IgD-negative memory B cell (primary cell): ENCODE measurements around the gene GNAI3. TPM values are rescaled to one million over a fixed set of nuclear protein-coding genes. Genes with fewer than 3 reads are reported as not detected.

Source experiments
- H3K27ac Mint-ChIP-seq, 3 donors: one replicate each; pipeline ENCODE4 v1.8.0; 2020 to 2022; ENCODE audit warnings: mild to moderate bottlenecking in 3 of 3, mixed read lengths in 3 of 3, moderate library complexity in 1 of 3
- H3K27me3 Mint-ChIP-seq: one replicate; pipeline ENCODE4 v1.8.0; 2021; ENCODE audit warnings: mixed read lengths
- H3K36me3 Mint-ChIP-seq: one replicate; pipeline ENCODE4 v1.8.0; 2020; ENCODE audit warnings: mild to moderate bottlenecking, mixed read lengths
- H3K4me1 Mint-ChIP-seq, 3 donors: one replicate each; pipeline ENCODE4 v1.8.0; 2020 to 2022; ENCODE audit warnings: mixed read lengths in 3 of 3, mild to moderate bottlenecking in 1 of 3
- H3K4me3 Mint-ChIP-seq, 4 donors: one replicate each; pipeline ENCODE4 v1.8.0; 2020 to 2022; ENCODE audit warnings: mild to moderate bottlenecking in 4 of 4, mixed read lengths in 4 of 4, moderate library complexity in 3 of 4
- H3K9me3 Mint-ChIP-seq, 3 donors: one replicate each; pipeline ENCODE4 v1.8.0; 2020 to 2021; ENCODE audit warnings: mixed read lengths in 3 of 3, mild to moderate bottlenecking in 1 of 3
- polyA plus RNA-seq: library from polyadenylated mRNA; unstranded; fragments of 300-500 nt; fragmentation: Illumina TruSeq; gene quantifications from one replicate; pipeline ENCODE4 v1.2.3, GENCODE V29; 2021

GNAI3 gene
- polyA plus RNA-seq, 1 donor from 2014 or later: 8.1 TPM

GRCh38 chr1:109616391-109616790 is 68.0 kb downstream of the GNAI3 start:
- H3K4me3 Mint-ChIP-seq: peak overlapping the region in 1 of 4 donors; percentile 37
- peak overlapping the region; percentile 18 to 86 (median 69) for H3K27ac Mint-ChIP-seq
- peaks cover 2% of the 10 kb centered on the region for H3K36me3 Mint-ChIP-seq
- no peaks in the 10 kb centered on the region for H3K27me3 Mint-ChIP-seq
- H3K9me3 Mint-ChIP-seq: no peaks in the 10 kb centered on the region
- peaks cover 15 to 32% (median 20%) of the 10 kb centered on the region in 3 donors for H3K4me1 Mint-ChIP-seq

DNA sequence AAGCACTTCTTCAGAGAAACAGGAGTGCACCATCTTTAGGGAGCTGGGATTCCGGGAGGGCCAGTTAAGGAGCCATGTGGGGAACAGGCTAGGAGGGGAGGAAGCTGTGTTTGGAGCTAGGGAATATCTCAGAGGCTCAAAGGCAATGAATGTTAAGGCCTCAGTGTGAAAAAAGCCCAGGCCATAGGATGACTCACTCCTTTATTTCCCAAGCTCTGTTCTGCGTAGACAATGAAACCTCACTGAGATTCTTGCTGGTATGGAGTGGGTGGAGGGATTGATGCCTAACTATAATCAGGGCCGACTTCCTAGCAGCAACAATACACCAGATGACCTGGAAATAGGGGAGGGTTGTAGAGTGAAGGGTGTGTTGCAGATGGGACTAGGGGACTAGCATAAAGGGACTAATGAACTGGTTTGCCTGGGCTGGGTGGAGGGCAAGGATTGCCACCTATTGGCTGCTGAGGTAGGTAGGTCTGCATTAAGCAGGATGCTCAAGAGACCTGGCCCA is 68.9 kb downstream of the GNAI3 start:
- no peaks in the 10 kb centered on the region for H3K27me3 Mint-ChIP-seq
- H3K4me1 Mint-ChIP-seq: peaks cover 25 to 32% (median 27%) of the 10 kb centered on the region in 3 donors

DNA sequence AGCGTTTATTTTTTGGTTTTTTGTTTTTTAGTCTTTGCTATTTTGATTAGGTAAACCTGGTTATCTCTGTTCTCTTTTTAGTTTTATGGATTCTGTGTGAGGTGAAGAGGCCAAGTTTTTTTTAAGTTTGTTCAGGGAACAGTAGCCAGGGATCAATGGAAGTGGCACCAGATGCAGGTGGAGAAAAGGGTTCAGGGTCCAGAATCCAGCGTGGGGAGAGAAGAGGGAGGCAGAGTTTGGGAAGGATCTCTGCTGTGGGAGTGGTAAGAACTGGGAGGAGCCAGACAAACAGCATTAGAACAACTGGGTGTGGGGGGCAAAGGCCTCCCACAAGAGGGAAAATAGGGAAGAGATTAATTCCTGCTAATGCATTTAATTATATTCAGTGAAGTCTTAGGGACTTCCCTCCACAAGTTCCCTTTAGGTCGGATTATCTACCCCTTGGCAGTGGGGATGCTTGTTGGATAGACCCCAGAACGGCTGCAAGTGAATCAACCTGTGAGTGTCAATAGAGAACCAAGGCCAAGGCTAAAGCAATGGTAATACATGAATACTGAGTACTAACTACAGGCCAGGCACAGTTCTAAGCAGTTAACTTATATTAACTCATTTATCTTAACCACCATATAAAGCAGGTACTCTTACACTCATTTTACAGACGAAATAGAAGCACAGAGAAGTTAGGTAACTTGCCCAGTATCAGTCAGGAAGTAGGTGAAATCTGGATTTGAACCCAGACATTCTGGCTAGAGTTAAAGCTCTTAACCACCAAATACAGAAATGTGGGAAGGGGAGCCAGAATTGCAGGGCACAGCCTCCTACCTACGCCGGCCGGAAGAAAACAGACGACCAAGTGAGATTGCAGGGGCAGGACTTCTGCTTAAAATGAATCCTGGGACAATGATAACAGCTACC is 70.5 kb downstream of the GNAI3 start:
- Mint-ChIP-seq H3K4me3 (peak overlapping the region; percentile 91 to 99 (median 96)), H3K4me1 (peaks cover 37 to 47% (median 40%) of the 10 kb centered on the region in 3 donors), H3K36me3 (no peaks in the 10 kb centered on the region), H3K9me3 (no peaks in the 10 kb centered on the region), H3K27ac (peak overlapping the region; percentile 89 to 94 (median 93)), H3K27me3 (no peaks in the 10 kb centered on the region)

More for the DNA sequence above, 68.9 kb downstream of the GNAI3 start:
- H3K9me3 Mint-ChIP-seq: no peaks in the 10 kb centered on the region
- H3K27ac Mint-ChIP-seq: peak overlapping the region in 2 of 3 donors; percentile 63 to 69
- peak overlapping the region in 1 of 4 donors; percentile 37 for H3K4me3 Mint-ChIP-seq
- H3K36me3 Mint-ChIP-seq: no peaks in the 10 kb centered on the region

DNA sequence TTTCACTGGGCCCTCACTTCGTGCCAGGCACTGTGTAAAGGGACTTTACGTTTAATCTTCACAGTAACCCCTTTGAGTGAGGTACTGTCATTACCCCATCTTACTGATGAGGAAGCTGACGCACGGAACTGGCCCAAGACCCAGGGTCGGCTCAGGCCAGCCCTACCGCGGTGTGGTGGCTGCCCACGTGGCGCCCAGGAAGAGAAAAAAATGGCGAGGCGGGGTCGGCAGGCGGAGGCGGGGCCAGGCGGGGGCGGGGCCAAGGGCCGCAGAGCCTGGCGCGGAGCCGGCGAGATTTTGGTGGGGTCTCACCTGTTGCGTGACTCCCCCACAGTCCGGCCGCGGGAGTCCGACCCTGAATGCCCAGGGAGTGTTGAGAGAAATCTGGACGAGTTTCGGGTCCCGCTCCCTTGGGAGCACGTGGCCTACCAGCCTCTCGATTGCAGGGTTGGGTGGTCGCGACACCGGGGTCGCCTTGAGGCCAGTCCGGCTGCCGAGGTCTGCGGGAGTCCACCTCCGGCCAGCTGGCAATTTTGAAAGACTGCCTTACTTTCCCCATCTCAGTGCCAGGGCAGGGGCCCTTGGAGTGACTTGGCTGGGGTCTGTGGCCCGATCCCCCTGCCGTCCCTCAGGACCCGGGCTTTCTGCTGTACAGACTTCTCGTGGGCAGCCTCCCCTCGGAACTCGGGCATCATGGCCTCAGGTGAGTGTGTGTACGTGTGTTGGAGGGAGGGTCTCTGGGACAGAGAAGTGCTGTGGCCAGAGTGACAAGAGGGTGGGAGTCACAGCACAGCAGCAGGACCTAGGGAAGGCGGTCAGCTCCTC is 71.4 kb downstream of the GNAI3 start, which contains the start of the genes AMPD2 and GNAT2:
TSS of gene AMPD2 (plus strand) at position 262 of the 825 bp plus-strand sequence. CDS start 1,339 bp downstream, outside the sequence.
TSS of gene GNAT2 (minus strand) at position 41 of the 825 bp plus-strand sequence. CDS start 6,746 bp downstream, outside the sequence.
- H3K27ac Mint-ChIP-seq: peak within 1 kb of the TSS; percentile 89 to 94 (median 93)
- no peaks in the 10 kb centered on the region for H3K27me3 Mint-ChIP-seq
- no peaks in the 10 kb centered on the region for H3K36me3 Mint-ChIP-seq
- peak within 1 kb of the TSS; percentile 91 to 99 (median 96) for H3K4me3 Mint-ChIP-seq
- peaks cover 43 to 48% (median 47%) of the 10 kb centered on the region in 3 donors for H3K4me1 Mint-ChIP-seq
- no peaks in the 10 kb centered on the region for H3K9me3 Mint-ChIP-seq

DNA sequence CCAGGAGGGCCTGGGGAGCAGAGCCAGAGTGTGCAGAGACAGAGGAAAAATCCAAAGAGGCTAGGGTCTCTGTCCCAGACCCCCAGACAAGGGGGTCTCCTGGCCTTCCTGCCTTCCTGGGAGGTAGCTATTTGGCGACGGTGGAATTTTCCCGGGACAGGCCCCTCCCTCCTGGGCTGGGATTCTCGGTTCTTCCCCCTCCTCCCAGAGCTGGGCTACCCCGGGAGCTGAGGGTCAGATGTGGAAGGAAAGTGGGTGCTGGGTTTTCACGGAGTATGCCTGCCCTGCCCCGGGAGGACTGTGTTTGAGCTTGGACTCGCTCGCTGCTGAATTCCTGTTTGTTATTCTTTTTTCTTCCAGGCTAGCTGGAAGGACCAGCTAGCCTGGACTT is 72.0 kb downstream of the GNAI3 start:
- Mint-ChIP-seq H3K27me3 (no peaks in the 10 kb centered on the region), H3K4me1 (peaks cover 45 to 48% (median 48%) of the 10 kb centered on the region in 3 donors), H3K4me3 (peak overlapping the region; percentile 91 to 99 (median 96)), H3K9me3 (no peaks in the 10 kb centered on the region), H3K27ac (peak overlapping the region; percentile 89 to 94 (median 93)), H3K36me3 (peaks cover 2% of the 10 kb centered on the region)

DNA sequence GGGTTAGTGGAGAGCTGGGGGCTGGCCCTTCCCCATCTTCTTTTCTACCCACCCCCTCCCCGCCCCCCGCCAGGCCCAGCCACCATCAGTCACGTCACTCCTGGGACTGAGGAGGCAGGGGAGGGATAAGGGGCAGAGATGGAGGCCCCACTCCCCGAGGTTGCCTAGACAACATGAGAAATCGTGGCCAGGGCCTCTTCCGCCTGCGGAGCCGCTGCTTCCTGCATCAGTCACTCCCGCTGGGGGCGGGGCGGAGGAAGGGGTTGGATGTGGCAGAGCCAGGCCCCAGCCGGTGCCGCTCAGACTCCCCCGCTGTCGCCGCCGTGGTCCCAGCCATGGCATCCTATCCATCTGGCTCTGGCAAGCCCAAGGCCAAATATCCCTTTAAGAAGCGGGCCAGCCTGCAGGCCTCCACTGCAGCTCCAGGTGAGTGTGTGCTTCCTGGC is 72.4 kb downstream of the GNAI3 start:
- Mint-ChIP-seq H3K27me3 (no peaks in the 10 kb centered on the region), H3K27ac (peak overlapping the region; percentile 71 to 94 (median 89)), H3K36me3 (peaks cover 4% of the 10 kb centered on the region), H3K9me3 (no peaks in the 10 kb centered on the region), H3K4me3 (peak overlapping the region; percentile 91 to 99 (median 96)), H3K4me1 (peaks cover 43 to 45% (median 45%) of the 10 kb centered on the region in 3 donors)

- no peaks in the 10 kb centered on the region for H3K27me3 Mint-ChIP-seq
- no peaks in the 10 kb centered on the region for H3K9me3 Mint-ChIP-seq
- peaks cover 38 to 39% (median 38%) of the 10 kb centered on the region in 3 donors for H3K4me1 Mint-ChIP-seq
- peak overlapping the region; percentile 91 to 99 (median 96) for H3K4me3 Mint-ChIP-seq
- H3K36me3 Mint-ChIP-seq: peaks cover 5% of the 10 kb centered on the region
- H3K27ac Mint-ChIP-seq: peak overlapping the region; percentile 42 to 94 (median 89)
These were observed 73.1 kb downstream of the GNAI3 start for GRCh38 chr1:109621379-109622136.

GRCh38 chr1:109622137-109622892 is 73.9 kb downstream of the GNAI3 start:
- Mint-ChIP-seq H3K4me1 (peaks cover 31 to 39% (median 38%) of the 10 kb centered on the region in 3 donors), H3K9me3 (no peaks in the 10 kb centered on the region), H3K27ac (peak overlapping the region; percentile 48 to 97 (median 89)), H3K36me3 (peaks cover 7% of the 10 kb centered on the region), H3K27me3 (no peaks in the 10 kb centered on the region), H3K4me3 (peak overlapping the region; percentile 91 to 99 (median 96))

- Mint-ChIP-seq H3K4me3 (peak overlapping the region; percentile 17 to 96 (median 85)), H3K27me3 (no peaks in the 10 kb centered on the region), H3K36me3 (peaks cover 8% of the 10 kb centered on the region), H3K4me1 (peaks cover 27 to 39% (median 36%) of the 10 kb centered on the region in 3 donors), H3K27ac (peak overlapping the region; percentile 54 to 97 (median 89)), H3K9me3 (no peaks in the 10 kb centered on the region)
These were observed 74.5 kb downstream of the GNAI3 start for GRCh38 chr1:109622895-109623294.

DNA sequence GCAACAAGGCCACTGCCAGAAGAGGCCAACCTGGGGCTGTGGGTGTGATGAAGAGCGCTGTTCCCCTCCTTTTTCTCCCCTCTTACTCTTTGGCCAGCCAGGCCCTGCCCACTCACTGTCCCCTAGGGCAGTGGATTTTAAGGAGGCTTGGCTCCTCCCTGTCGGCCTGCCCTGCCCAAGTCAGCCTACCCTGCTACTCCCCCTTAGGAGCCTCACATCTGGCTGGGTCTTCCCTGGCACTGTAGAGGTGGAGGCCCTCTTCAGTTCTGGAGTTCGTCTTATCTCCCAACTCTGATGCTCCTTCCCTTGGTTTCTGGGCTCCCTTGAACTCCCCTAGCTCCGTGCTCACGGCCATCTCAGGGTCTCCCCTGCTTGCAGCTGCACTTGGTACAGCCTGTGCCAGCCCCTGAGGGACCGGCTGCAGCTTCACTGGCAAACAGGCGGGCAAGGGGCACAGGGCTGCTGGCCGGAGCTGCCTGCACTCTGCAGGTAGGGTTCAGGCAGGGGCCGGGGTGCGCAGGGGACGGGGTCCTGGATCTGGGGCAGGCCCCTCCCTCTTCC is 75.3 kb downstream of the GNAI3 start:
- Mint-ChIP-seq H3K9me3 (no peaks in the 10 kb centered on the region), H3K4me1 (peaks cover 23 to 37% (median 36%) of the 10 kb centered on the region in 3 donors), H3K27ac (peak overlapping the region; percentile 86 to 97 (median 89)), H3K36me3 (peaks cover 8% of the 10 kb centered on the region), H3K27me3 (no peaks in the 10 kb centered on the region), H3K4me3 (peak overlapping the region; percentile 62 to 96 (median 90))

DNA sequence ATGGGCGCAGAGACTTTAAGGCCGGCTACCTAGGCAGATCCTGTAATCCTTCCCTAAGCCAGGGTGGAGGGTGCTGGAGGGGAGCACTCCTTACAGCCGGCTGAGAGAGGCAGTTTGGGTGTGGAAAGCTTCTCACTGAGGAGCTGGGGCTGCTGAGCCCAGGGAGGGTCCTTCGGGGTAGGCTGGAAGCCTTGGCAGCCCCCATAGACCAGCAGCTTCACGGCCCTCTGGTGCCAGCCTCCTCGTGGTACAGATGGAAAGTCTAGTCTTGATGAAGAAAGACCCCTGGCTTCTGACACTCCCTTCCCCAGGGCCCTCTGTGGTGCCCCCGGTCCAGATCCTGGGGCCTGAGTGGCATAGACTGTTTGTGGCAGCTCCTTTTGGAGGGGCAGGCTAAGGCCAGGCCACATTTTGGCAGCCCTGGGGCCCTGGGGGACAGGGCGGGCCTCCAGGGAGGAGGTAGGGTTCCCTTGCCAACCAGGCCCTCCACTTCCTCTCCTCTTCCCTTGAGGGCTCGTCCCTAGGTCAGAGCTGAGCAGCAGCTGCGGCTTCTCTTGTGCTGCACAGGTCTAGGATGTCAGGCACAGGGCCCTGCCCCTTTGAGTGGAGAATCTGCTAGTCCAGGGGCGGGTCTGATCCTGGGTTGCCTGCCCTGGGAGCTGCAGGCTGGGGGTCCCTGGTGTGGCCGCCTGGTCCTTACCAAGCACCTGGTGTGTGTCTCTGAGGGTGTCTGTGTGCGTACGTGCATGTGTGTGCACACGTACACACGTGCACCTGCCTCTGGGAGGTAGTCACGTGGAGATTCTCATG is 76.0 kb downstream of the GNAI3 start:
- Mint-ChIP-seq H3K9me3 (no peaks in the 10 kb centered on the region), H3K27me3 (no peaks in the 10 kb centered on the region), H3K36me3 (peaks cover 8% of the 10 kb centered on the region), H3K4me3 (peak overlapping the region; percentile 38 to 96 (median 90)), H3K4me1 (peaks cover 19 to 32% (median 30%) of the 10 kb centered on the region in 3 donors), H3K27ac (peak overlapping the region; percentile 80 to 89 (median 86))

GRCh38 chr1:109625176-109625575 is 76.8 kb downstream of the GNAI3 start:
- H3K36me3 Mint-ChIP-seq: peaks cover 8% of the 10 kb centered on the region
- H3K4me3 Mint-ChIP-seq: peak overlapping the region in 1 of 4 donors; percentile 88
- H3K27ac Mint-ChIP-seq: peak overlapping the region; percentile 79 to 89 (median 80)
- no peaks in the 10 kb centered on the region for H3K9me3 Mint-ChIP-seq
- H3K4me1 Mint-ChIP-seq: peaks cover 16 to 33% (median 28%) of the 10 kb centered on the region in 3 donors
- H3K27me3 Mint-ChIP-seq: no peaks in the 10 kb centered on the region
